NCI-H1417 treated with DMSO at 0.1 percent for 48 hours (cell line): ENCODE data around the gene CHD5.

Source experiments
- DNase-seq: peaks from one replicate; lab custom pipeline; 2025; lab: John Stamatoyannopoulos, UW

CHD5 gene

DNA sequence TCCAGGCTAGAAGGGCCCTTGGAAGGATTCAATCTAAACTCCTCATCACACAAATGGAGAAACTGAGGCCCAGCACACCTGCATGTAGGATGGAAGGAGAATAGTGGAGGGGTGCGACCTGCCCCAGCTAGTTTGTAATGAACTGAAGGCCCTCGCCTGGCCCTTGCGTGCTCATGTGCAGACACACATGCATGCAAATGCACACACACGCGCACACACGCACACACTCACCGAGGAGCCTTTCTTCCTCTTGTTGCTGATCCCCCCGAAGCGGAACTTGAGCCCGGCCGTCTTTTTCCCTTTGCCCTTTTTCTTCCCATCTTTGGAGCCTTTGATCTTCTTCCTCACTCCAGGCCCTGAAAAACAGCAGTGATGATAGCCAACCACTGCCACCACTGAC lies 27.9 kb downstream of the CHD5 start:
- no peak for DNase-seq

DNA sequence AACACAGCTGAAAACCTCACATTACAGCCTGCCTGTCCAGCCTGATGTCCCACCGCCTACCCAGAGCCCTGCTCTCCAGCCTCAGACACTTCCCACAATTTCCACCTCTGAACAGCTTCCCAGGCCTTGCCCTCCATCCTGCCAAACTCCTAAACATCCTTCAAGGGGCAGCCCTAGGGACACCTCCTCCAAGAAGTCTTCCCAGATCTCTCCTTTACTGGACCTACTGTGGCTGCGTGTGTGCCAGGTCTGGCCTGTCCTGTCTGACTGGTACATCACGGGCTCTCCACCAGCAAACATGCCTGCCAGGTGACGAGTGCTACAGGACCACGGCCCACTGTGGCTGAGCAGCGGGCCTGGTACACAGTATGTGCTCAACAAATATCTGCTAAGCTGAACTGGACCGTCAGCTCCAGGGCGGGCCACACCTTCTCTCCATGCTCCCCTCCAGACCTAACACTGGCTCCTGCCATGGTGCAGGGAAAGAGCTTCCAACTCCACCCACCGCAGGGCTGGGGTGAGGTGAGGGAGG lies 28.8 kb downstream of the CHD5 start:
- DNase-seq: no peak

DNA sequence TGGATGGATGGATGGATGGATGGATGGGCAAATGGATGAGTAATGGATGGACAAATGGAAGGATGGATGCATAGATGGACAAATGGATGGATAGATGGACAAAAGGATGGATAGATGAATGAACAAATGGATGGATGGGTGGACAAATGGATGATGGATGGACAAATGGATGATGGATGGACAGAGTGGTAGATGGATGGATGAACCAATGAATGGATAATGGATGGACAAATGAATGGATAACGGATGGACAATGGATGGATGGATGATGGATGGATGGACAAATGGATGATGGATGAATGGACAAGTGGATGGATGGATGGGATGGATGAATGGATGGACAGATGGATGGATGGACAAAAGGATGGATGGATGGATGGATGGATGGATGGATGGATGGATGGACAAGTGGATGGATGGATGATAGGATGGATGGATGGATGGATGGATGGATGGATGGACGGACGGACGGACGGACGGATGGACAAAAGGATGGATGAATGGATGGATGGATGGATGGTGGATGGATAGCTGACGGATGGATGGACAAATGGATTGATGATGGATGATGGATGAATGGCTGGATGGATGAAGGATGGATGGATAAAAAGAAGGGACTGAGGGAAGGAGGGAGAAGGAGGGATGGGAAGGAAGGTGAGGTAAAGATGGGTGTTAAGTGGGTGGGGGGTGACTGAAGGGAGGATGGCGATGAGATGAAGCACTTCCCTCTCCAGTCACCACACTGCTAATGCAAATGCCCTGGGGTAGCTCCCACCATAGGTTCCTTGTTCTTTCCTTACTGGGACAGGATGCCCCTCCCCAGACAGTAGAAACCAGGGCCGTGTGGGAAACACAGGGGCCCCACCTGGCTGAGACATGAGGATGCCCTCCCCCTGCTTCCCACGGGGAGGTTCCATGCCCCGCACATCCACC lies 29.8 kb downstream of the CHD5 start:
- DNase-seq: no peak

DNA sequence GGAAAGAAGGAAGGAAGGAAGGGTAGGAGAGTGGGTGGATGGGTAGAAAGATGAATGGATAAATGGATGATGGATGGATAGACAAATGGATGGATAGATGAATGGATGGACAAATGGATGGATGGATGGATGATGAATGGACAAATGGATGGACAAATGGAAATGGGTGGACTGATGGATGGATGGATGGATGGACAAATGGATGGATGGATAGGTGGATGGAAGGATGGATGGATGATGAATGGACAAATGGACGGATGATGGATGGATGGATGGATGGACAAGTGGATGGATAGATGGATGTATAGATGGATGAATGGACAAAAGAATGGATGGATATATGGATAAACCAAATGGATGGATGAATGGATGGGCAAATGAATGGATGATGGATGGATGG lies 30.5 kb downstream of the CHD5 start:
- no peak for DNase-seq

DNA sequence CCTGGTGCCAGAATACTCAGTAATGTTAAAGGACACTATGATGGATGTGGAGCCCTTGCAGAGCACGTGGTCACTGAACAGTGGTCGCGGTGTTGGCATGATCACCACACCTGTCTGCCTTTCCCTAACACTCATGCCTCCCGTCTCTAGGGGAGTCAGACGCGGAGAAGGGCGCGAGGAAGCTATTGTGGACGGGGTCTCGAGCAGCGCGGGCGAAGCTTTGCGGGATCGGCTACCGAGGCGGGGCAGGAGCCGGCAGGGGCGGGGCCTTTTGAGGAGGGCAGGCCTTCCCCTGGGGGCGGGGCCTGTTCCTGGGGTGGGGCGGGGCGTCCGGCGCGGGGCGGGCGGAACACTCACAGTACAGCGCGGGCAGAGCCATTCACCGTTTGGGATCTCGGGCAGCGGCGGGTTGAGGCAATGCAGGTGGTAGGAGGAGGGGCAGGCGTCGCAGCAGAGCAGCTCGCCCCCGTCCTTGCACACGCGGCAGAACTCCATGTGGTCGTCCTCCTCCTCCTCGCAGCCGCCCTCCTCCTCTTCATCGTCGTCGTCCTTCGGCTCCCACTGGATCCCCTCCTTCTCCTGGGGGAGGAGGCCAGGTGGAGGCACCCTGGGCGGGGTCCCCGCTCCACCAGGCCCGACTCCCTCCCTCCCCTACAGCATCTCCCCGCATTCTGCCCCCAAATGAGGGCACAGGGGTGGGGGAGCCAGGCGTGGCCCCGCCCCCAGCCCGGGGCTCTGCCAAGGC lies 31.5 kb downstream of the CHD5 start:
- DNase-seq: peak; percentile 12

DNA sequence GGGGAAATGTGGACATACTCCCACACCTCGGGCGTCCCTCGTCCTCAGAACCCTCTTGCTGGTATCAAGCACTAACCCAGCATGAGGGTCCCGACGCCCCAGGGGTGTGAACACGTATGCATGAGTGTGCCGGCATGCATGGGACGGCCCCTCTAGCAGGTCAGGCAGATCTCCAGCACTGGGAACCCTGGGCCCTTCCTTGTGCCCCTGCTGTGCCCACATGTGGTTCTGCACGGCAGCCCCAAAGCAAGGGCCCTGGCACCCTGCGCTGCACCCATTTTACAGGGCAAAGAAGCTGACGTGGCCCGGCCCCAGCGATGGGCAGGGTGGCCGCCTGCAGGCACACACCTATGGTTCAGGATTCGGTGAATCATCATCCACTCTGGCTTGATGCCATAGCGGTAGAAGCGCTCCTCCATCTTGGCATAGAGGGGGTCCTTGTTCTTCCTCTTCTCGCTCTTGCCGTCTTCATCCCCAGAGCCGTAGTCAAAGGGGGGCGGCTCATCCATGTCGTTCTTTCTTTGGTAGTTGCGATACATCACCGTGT lies 34.2 kb downstream of the CHD5 start:
- no peak for DNase-seq

DNA sequence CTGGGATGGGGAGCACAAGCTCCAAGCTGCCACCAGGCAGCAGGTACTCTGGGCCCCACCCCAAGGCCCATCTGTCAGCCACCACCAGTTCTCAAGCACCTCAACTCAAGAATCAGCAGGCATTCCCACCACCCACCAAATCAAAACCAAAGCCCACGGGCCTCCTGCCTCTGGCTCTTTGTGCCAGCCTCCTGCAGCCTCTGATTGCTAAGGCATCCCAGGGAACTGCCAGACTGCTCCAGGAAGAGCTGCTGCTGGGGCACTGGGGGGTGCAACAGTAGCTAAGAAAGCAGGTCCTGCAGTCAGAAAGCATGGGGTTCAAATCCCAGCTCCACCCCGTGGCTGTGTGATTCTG lies 34.7 kb downstream of the CHD5 start:
- no peak for DNase-seq

DNA sequence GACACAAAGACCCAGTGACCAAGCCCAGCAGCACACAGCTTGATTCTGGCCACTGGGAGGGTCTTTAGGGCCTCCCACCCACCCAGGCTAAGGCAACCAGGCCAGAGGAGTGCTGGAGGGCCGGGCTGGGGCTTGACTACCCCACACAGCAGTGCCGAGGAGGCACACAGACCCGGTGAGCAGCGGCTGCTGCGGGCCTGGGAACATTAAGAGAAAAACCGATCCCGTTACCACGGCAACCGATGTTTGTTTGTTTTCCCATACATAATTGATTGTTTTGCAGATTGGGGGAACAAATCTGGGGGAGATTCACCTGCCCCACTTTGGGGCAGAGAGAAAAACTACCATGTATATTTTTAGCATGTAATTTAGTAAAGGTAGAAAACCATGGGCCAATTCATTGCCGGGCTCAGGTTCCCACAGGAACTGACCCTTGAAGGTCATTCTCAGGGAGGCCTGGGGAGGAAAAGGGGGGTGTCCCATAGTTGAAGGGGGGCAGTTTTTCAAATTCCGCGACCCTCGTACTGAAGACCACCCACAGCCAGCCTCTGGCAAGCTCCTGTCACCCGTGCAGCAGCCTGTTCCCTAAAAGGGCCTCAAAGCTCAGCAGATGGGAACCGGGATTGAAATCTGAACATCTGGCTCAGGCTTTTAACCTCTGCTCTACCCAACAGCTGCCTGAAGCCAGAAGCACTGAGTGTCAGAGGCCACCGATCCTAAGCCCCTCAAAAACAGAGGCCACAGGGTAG lies 35.3 kb downstream of the CHD5 start:
- DNase-seq: no peak

DNA sequence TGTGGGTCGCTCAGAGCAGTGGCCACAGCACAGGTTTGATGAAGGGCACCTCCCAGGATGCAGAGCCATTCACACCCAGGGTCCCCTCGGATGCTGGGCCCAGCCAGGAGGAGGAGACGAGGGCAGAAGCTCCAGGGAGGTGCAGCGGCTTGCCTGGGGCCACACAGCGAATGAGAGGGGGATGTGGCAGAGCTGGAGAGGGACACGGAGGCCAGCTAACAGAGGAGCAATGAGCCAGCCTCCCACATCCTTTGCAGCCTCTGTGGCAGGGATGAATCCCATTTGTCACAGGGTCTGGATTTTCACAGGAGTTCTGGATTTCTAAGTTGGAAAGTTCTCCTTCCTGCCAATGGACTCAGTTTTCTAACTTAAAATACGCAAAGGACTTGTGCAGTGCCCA lies 35.9 kb downstream of the CHD5 start:
- DNase-seq: no peak

DNA sequence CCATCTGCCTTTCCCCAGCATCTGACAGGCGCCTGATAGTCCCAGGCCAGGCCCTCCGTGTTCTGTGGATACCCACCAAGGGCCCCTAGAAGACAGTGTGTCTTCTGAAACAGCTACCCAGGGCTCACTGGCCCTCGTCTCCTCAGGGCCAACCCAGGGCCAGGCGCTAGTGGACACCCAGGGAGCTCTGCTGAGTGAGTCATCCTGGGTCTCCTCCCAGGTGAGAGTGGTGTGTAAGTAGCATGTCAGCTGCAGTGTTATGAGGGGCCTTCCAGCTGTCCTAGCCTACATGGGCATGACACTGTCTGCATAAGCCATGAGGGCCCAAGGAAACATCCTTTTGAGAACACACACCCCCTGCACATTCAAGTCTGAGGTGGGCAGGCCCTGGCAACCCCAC lies 36.7 kb downstream of the CHD5 start:
- DNase-seq: no peak

DNA sequence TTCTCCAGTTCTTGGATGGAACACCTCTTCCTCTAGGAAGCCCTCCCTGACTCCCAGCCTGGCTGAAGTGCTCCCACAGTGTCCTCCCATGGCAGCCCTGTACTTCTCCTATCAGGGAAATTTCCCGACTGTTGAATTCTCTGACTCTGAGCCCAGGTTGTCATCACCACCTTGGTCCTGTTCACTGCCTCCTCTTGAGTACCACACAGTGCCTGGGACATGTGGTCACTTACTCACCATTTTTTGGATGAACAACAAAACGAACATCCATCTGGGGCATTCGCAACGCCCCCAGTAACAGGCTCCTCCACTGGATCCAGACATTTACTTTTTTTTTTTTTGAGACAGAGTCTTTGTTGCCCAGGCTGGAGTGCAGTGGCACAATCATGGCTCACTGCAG lies 37.4 kb downstream of the CHD5 start:
- DNase-seq: no peak

DNA sequence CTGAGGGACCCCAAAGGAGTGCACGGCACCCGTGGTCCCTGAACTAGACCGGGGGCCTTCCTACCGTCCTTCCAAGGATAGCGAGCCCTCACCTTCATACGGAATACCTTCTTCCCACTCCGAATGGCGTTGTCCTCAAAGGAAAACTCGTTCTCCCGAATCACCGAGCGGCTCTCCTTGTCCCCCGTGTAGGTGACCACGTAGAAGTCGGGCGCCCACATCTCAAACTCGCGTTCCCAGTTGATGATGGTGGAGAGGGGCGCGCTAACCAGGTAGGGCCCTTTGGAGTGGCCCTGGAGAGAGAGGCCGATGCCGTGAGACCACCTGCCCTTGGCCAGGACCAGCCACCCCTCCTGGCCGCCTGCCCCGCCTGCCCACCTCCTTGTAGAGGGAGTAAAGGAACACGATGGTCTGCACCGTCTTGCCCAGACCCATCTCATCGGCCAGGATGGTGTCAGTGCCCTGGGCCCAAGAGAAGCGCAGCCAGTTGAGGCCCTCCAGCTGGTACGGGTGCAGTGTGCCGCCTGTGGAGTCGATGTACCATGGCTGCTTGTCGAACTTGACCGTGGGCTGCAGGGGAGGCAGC lies 38.0 kb downstream of the CHD5 start:
- DNase-seq: no peak

DNA sequence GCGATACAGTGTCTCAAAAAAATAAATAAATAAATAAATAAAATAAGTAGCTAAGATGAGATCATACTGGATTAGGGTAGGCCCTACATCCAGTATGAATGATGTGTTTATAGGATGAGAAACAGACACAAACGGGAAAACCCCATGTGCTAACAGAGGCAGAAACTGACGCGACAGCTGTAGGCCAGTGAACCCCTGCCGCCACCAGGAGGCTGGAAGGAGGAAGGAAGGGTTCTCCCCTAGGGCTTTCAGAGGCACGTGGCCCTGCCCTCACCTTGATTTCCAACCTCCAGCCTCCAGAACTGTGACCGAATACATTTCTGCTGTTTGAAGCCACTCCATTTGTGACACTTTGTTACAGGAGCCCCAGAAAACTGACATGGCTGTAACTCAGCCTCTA lies 38.5 kb downstream of the CHD5 start:
- no peak for DNase-seq

DNA sequence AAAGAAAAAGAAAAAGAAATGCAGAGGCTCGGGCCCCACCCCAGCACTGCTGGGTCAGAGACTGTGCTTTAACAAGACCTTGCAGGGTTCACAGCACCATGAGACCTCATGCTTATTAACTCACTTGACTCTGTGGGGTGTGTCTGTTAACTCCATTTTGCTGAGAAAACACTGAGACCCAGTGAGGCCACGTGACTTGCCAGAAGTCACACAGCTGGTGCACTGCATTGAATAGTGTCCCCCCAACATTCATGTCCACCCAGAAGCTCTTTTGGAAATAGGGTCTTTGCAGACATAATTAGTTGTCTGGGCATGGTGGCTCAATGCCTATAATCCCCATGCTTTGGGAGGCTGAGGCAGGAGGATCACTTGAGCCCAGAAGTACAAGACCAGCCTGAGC lies 39.7 kb downstream of the CHD5 start:
- no peak for DNase-seq

DNA sequence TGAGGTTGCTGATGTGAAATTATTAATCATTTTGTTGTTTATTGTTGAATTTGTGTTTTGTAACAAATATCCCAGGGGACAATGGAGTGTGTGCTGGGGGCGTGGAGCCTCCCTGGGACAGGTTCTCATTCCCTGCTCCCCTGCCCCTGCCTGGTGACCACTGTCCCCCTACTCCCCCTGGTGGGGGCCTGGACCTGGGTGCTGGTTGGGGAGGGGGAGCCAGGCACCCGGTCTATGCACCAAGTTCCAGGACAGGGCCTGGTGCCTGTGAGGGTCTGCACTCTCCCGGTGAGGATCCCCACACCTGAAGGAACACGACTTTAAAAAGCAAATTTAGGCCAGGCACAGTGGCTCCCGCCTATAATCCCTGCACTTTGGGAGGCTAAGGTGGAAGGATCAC lies 42.4 kb downstream of the CHD5 start:
- DNase-seq: no peak

DNA sequence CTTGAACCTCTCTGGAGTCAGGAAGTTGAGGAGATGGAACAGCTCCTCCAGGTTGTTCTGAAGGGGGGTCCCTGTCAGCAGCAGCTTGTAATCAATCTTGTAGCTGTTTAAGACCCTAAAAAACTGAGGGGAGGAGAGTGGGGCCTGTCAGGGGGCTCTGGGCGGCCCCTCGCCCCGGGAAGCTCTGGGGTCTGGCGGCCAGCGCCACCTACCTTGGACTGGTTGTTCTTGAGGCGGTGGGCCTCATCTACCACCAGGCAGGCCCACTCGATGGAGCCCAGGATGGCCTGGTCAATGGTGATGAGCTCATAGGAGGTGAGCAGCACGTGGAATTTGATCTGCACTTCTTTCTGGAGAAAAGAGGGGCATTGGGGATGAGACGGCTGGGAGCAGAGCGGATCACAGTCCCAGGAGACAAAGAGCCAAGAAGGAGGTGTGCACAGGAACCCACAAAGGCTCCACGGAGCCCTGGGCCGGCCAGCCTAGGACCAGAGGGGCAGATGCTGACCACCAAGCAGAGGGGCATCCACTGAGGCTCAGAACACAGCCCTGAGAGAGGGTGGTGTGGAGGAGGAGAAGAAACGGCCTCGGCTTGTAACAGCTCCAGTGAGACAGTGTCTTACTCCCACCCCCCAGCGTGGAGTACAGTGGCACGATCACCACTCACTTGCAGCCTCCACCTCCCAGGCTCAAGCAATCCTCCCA lies 43.5 kb downstream of the CHD5 start:
- no peak for DNase-seq

DNA sequence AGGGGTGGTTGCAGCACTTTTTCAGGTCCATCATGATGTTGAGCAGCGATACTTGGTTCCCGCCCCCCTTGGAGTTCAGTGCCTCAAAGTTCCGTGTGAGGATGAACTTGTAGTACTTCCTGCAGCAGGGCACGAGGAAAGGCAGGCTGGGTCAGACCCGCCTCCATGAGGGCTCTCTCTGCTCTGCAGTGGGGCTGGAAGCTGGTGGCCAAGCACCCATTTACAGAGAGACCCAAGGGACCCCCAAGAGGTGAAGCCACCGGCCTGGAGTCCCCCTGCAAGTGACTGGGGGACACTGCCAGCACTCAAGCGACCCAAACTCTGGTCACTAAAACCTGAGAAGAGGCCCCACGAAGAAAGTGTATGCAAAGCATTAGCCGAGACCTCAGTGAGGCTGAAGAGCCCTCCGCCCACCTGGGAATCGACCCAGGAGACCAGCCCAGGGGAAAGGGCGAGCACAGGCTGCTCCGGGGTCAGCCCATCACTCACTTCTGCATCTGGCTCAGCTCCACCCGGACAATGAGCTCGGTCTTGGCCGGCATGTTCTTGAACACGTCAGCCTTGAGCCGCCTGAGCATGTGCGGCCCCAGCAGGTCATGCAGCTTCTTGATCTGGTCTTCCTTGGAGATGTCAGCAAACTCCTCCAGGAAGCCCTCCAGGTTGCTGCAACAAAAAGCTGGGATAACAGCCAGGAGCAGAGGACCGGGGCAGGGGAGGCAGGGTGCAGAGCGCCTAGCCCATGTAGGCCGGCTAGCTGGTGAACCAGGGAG lies 45.2 kb downstream of the CHD5 start:
- DNase-seq: no peak

DNA sequence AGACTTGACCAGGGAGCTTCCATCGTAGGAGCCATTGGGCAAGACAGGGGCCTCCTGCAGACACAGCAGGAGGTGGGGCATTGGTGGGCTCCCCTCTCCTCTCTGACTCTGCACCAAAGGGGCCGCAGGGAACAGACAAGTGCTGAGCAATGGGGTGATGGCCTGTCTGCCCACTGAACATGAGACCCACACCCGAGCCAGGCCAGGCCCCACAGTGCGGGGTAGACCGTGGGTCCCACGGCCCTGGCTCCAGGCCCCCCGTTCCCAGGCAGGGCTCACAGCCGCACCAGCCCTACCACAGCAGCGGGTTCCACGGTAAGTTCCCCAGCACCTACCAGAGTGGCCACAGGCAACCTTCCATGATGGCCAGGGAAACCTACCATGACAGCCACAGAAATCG lies 45.9 kb downstream of the CHD5 start:
- DNase-seq: no peak

DNA sequence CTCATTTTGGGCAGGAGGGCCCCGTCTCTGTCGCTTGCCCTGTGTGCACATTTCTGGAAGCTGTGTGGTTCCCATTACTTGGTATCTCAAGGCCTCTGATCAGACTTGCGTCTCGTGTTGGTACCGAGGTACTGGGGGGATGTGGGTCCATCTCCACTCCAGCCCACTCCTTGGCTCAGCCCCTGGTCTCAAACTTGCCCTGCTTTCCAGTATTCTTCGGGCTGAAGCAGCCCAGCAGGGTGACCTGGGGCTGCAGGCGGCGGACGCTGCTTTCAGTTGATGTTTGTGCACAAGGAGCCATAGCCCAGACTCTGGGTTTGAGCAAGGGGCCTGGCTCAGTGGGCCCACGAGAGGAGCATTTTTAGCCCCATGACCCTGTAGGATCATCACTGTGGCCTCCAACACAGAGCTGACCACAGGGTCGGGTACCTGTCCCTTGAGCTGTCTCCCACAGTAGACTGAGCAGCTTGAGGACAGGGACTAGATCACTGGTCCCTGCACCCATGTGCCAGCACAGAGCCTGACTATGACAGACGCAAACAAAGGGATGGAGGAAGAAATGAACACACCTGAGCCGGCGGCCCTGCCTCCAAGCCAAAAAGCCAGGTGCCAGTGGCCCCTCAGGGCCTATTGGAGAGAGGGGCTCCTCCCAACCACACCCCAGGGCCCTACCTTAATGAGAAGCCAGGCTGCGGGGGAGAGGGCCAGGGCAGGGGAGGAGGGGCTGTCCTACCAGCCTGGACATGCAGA lies 46.8 kb downstream of the CHD5 start:
- DNase-seq: no peak

DNA sequence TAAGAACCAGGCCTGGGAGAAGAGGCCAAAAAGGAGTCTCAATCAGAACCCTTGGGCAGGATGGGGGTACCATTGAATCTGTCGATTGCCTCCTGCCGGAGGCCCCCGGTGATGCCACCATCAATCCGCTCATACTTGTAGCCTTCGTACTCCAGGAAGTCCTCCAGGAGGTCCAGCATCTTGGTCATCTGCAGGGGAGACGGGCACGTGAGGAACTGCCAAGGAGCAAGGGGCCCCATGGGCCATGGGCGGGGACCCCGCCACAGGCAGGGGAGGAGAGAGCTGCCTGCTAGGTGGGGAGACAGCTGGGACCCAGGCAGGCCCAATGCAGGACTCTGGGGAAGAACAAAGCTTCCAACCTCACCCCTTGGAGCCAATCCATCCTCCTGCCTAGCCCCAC lies 48.6 kb downstream of the CHD5 start:
- no peak for DNase-seq
